Measurements from ENCODE around the gene PLCL2. TPM values are rescaled to one million over a fixed set of nuclear protein-coding genes. Genes with fewer than 3 reads are reported as not detected.

Gene PLCL2
- polyA plus RNA-seq, 4 donors, result 13.6 to 18.8 (median 17.0) TPM

- DNase-seq (ENCODE audit: low read depth in 4 of 4, low spot score in 3 of 4), result no peak
Measured at GRCh38 chr3:16864610-16865313, 20.0 kb upstream of the PLCL2 start.

DNA sequence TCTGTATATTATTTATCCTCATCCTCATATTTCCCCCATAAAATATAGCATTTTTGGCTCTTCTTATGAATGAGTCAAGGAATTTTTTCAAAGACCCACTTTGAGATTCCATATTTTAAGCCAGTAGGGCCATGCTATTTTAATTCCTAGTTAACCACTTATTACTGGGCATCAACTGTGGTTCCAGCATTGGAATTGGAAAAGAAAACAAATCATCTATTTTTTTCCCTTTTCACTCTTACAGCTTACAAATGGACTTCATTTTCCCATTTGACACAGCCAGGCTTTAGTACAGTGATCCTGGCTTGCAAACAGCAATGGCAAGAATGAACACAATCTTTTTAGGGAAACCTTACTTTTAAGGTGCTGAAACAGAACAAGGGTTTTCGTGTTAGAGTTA lies 19.4 kb upstream of the PLCL2 start:
- no peak for DNase-seq (ENCODE audit: low read depth in 4 of 4, low spot score in 3 of 4)

DNA sequence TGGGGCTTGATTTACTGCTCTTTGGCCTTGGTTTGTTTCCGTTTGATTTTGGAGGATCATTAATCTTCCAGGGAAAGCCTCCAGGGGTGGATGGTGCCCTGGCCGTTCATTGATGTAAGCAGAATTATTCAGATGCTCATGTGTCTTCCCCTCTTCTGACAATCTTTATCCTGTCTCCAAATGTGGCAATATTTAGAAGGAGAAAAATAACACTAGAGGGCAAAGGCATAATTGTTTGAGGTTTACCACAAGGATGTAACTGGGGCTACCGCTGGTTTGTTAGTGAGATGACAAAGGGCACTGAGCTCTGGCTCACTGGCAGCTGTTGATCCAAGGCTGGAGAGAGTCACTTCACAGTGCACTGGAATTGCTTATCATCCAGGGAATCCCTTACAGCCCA lies 18.2 kb upstream of the PLCL2 start:
- no peak for DNase-seq (ENCODE audit: low read depth in 4 of 4, low spot score in 3 of 4)

GRCh38 chr3:16868513-16868912 lies 16.2 kb upstream of the PLCL2 start:
- no peak for DNase-seq (ENCODE audit: low read depth in 4 of 4, low spot score in 3 of 4)

GRCh38 chr3:16869261-16870005 lies 15.3 kb upstream of the PLCL2 start:
- no peak for DNase-seq (ENCODE audit: low read depth in 4 of 4, low spot score in 3 of 4)

GRCh38 chr3:16871915-16872842 lies 12.6 kb upstream of the PLCL2 start:
- no peak for DNase-seq (ENCODE audit: low read depth in 4 of 4, low spot score in 3 of 4)

- DNase-seq (ENCODE audit: low read depth in 4 of 4, low spot score in 3 of 4), result no peak
Measured at GRCh38 chr3:16873872-16874271, 10.9 kb upstream of the PLCL2 start.

DNA sequence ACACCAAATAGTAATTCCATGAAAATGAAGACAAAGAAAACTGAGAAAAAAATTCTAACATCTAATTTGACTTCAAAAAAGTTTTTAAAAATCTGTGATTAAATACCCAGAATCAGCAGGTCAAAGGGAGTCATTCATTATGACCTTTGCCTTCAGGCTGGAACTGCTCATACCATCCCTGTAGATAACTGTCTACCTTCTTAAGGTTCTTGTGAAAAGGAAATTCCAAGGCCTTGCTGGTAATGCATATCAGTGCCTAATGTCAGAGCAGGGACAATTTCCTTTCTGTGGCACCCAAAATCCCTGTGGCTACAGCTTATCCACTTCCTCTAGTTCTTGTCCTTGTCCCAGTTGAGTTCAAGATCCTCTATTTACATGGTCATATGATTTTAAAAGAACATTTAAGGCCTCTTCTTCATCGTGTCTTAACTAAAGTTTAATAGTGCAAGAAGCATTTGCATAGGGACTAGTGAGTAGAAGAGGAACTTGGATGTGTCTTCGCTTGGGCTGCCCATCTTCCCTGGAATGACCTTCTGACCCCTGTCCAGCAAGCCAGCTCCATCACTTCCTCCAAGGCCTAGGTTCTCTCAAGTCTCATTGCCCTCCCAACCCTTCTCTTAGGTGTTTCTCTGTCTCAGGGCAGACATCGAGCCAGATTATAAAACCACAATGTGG lies 8.7 kb upstream of the PLCL2 start:
- DNase-seq (ENCODE audit: low read depth in 4 of 4, low spot score in 3 of 4), result no peak

GRCh38 chr3:16877505-16877904 lies 7.2 kb upstream of the PLCL2 start:
- no peak for DNase-seq (ENCODE audit: low read depth in 4 of 4, low spot score in 3 of 4)

DNA sequence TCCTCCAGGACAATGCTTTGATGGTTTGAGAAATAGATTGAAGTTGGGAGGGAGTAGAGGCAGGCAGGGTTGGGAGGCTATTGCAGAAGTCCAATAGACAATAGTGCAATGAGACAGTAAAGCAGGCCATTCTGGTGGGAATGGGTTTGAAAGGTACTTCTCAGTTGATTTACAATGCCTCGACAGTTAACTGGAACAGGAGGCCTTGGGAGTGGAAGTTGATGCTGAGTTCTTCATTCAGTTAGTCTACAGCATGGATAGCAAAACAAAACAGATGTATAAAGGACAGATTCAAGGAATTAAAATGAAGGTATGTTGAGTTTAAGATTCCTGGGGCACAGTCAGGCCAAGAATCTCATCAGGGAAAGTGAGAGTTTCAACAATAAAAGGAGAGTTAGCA lies 6.8 kb upstream of the PLCL2 start:
- no peak for DNase-seq (ENCODE audit: low read depth in 4 of 4, low spot score in 3 of 4)

GRCh38 chr3:16881896-16882630 lies 2.7 kb upstream of the PLCL2 start:
- DNase-seq (ENCODE audit: low read depth in 4 of 4, low spot score in 3 of 4), result no peak

DNA sequence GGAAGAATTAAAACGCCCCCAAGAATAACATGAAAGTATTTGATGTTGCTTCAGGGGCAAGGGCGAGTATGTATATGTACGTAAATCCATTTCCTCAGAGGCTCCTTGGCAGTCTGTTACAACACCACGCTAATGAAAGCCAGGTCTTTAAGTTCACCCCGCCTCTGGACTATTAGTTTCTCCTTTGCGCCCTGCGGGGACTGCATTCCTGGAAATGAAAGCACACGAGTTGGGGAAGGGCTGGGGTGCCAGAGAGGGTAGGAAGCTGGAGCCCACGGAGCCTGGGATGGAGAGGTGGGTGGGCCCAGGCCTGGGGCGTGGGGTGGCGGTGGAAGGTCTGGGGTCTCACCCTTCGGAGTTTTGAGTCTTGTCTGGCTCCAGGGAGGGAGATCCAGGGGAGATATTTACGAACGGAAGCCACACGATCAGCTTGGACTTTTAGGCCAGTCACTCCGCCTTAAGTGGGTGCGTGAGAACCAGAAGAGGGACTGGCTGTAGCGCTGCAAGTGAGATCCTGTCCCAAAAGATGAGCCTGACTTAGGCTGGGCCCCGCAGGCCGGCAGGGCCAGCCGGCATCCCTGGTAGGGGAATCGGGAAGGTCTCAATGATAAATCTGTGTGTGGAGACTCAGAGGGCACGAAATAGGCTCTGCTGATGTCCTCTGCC lies 1.6 kb upstream of the PLCL2 start:
- DNase-seq (ENCODE audit: low read depth in 4 of 4, low spot score in 3 of 4), result no peak

DNA sequence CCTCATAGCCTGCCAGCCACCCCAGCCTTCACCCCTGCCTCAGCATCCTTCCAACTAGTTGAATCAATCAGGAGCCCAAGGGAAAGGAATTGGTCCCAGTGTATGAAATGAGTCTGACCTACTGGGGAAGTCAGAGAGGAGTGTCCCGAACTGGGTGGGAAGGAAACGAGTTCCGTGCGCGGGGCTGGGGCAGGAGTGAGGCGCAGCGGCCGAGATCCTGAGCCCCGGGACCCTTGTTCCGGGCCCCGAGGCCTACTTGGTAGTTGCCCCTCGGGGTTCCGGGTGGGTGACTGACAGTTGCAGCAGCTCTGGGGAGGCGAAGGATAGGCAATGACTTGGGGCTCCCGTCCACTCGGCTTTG lies 1.1 kb upstream of the PLCL2 start:
- no peak for DNase-seq (ENCODE audit: low read depth in 4 of 4, low spot score in 3 of 4)

DNA sequence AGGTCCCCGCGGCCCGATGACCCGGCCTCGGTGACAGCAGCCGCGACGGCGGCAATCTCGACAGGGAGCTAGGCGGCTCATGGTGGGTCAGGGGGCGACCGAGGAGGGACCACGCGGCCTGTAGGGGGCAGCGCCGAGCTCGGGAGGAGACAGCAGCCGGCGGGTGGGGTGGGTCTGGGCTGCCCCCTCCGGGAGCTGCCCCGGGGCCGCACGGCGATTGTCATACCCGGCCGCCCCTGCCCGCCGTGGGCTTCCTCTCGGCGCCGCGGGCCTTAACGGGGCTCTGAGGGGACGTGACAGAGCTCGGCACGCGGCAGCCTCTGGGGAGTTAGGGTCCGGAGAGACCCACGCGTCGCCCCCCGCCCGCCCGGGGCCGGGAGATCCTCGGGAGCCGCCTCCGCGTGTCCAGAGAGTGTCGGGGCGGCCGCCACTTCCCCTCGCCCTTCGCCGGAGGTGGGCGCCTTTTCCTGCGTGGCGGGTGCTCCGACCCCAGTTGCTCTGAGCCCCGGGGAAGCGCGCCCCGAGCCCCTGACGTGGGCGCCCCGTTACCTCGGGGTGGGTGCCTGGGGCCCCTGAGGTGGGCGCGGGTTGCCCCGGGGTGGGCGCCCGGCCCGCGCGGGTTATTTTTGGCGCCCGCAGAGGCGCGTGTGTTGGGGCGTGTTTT lies 539 bp upstream of the PLCL2 start:
- no peak for DNase-seq (ENCODE audit: low read depth in 4 of 4, low spot score in 3 of 4)

GRCh38 chr3:16885593-16886302 lies 993 bp downstream of the PLCL2 start:
- no peak for DNase-seq (ENCODE audit: low read depth in 4 of 4, low spot score in 3 of 4)

- no peak for DNase-seq (ENCODE audit: low read depth in 4 of 4, low spot score in 3 of 4)
Measured at GRCh38 chr3:16886303-16886683, 1.5 kb downstream of the PLCL2 start.

DNA sequence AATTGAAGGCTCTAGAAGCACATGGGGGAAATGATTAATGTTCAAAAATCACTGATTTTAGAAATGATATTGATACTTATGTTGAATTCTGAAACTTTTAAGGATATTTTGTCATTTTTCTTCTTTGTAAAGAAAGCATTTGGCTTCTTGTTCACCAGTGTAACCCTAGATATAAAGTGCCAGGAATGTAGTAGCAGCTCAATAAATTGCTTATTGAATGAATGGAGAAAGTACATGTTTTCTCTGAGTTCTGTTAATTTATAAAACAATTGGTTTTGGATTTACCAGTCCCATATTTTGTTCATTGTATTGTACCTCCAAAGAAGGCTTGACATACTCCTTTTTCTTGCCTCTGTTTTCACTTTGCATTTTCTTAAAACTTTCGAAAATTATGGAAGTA lies 2.4 kb downstream of the PLCL2 start:
- no peak for DNase-seq (ENCODE audit: low read depth in 4 of 4, low spot score in 3 of 4)

GRCh38 chr3:16888356-16888755 lies 3.6 kb downstream of the PLCL2 start:
- no peak for DNase-seq (ENCODE audit: low read depth in 4 of 4, low spot score in 3 of 4)
